Posterior cingulate gyrus (tissue), 11 donors: ENCODE results near the gene CDH6.
"Not testable (repeated sequence)": the region's sequence is repeated elsewhere in the genome, so short reads cannot be mapped to it uniquely, and the experiment has no call there.

Experiments
- DNase-seq, 10 donors: peaks; one replicate each; pipeline versions ENCODE4 v3.0.0 to v3.0.0-alpha.2; 2020 to 2021; ENCODE audit warnings: mixed read lengths in 3 of 10
- intact Hi-C: fragments of 100-400 bp; cut with DNase I; formaldehyde crosslinking; loops from one replicate; pipeline ENCODE4 v1.15.1; 2023

The CDH6 gene

GRCh38 chr5:31301833-31302232 lies 108.3 kb downstream of the CDH6 start:
- no peak for DNase-seq
- intact Hi-C loops, result no loop called here

DNA sequence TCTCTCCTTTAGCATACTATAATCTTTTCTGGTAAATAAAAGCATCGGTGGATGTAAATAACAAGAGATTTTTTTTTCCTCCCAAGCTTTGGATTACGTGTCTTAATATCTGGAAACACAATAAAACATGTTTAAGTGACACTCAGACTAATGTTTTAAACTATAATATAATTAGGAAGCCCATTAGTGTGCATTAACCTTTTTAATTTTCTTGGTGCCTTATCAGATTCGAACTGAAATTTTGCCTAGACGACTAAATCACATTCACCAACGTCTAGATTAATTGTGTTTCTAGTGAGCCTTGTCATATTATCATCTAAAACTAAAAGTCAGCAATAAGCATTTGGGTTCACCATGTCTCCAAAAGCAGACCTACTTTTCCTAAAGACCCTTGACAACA lies 110.2 kb downstream of the CDH6 start:
- intact Hi-C loops, result no loop called here
- no peak for DNase-seq

DNA sequence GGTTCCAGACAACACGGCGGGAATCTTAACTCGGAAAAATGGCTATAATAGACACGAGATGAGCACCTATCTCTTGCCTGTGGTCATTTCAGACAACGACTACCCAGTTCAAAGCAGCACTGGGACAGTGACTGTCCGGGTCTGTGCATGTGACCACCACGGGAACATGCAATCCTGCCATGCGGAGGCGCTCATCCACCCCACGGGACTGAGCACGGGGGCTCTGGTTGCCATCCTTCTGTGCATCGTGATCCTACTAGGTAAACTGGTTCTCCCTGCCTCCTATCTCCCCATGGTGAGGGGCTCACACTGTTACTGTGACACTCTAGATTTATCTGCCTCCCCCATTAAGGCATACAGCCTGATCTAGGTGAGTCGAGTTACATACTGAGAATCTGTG lies 124.2 kb downstream of the CDH6 start:
- intact Hi-C loops, result no loop called here
- DNase-seq, result peak in 1 of 10 donors; percentile 39

DNA sequence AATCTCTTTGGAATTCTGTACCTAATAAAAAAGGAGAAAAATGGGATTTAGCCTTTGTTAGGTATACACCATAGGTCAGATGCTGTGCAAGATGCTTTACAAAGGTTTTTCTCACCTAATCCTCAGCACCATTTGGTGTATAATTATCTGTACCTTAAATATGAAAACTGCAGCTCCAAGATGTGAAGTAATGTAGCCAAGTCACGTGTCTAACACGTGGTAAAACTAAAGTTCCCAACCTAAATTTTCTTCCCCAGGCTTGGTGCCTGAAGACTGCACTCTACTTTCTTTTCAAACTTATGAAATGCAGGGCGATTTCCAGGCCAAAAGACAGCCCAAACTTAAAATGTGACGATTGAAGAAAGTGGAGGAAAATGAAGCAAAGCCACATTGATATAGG lies 125.8 kb downstream of the CDH6 start:
- intact Hi-C loops, result no loop called here
- DNase-seq, result no peak

DNA sequence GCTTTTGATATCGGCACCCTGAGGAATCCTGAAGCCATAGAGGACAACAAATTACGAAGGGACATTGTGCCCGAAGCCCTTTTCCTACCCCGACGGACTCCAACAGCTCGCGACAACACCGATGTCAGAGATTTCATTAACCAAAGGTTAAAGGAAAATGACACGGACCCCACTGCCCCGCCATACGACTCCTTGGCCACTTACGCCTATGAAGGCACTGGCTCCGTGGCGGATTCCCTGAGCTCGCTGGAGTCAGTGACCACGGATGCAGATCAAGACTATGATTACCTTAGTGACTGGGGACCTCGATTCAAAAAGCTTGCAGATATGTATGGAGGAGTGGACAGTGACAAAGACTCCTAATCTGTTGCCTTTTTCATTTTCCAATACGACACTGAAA lies 129.5 kb downstream of the CDH6 start:
- peak in 1 of 10 donors; percentile 47 for DNase-seq
- intact Hi-C loops, result no loop called here

- no peak for DNase-seq
- intact Hi-C loops, result no loop called here
Observed at GRCh38 chr5:31324842-31325241, 131.4 kb downstream of the CDH6 start.

- intact Hi-C loops, result no loop called here
- DNase-seq, result no peak
Observed at GRCh38 chr5:31328040-31328733, 134.7 kb downstream of the CDH6 start.

- DNase-seq, result no peak
- intact Hi-C loops, result no loop called here
Observed at GRCh38 chr5:31329715-31330114, 136.2 kb downstream of the CDH6 start.

DNA sequence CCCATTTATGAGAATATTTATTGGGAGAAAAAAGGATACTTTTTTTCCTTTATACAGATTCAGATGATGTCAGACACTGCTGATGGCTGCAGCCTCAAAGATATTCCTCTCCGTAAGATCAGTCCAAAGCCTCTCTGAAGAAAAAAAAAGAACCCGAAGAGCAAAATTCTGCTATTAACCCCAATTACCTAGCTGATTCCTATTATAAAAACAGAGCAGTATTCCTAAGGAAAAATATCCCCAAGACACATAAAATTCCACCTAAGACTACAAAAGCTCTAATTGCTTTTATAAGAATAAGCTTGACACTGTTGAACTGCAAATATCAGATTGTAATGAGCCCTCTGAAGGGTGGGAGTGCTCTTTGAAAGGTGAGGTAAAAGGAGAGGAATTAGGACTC lies 138.7 kb downstream of the CDH6 start:
- intact Hi-C loops, result no loop called here
- DNase-seq, result no peak

- DNase-seq, result no peak
- intact Hi-C loops, result no loop called here
Observed at GRCh38 chr5:31333475-31333874, 140.0 kb downstream of the CDH6 start.

- no peak for DNase-seq
- intact Hi-C loops, result no loop called here
Observed at GRCh38 chr5:31334061-31334860, 140.8 kb downstream of the CDH6 start.

DNA sequence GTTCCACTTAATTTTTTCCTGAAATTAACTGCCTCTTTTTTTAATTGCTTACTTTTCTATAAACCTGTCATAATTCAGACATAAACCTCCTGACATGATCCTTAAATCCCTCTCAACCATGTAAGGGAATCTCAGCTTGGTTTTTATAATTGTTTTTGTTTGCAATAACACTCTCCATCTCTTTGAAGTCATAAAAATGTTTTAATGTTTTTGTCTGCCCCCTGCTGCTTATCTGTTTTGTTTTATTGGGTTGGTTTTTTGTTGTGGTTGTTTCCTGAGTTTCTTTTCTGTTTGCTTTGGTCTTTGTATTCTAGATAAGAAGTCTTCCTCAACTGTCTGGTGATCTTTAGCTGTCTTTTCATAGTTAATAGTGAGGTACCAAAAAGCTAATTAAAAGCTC lies 142.0 kb downstream of the CDH6 start:
- DNase-seq, result no peak
- intact Hi-C loops, result no loop called here

DNA sequence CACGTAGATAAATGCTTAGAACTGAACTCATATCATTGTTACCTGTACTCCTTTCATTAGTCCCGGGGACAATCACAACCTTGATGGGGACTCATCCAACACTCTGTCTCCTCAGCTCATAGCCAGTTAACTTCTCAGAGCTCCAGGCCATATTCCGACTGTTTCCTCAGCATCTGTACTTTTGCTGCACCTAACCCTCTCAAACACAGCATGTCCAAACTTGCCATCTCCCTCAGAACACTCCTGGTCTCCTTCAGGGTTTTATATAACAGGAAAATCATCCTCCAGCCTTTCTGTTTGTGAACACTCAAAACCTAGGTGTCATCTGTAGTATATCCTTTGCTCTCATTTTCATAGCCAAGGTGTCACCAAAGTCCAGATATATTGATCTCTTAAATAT lies 150.5 kb downstream of the CDH6 start:
- no peak for DNase-seq
- intact Hi-C loops, result no loop called here

GRCh38 chr5:31346896-31347551 lies 153.5 kb downstream of the CDH6 start:
- no peak for DNase-seq
- intact Hi-C loops, result no loop called here

- no peak for DNase-seq
- intact Hi-C loops, result no loop called here
Observed at GRCh38 chr5:31347552-31347905, 154.0 kb downstream of the CDH6 start.

GRCh38 chr5:31350395-31350794 lies 156.9 kb downstream of the CDH6 start:
- DNase-seq, result no peak
- intact Hi-C loops, result no loop called here

DNA sequence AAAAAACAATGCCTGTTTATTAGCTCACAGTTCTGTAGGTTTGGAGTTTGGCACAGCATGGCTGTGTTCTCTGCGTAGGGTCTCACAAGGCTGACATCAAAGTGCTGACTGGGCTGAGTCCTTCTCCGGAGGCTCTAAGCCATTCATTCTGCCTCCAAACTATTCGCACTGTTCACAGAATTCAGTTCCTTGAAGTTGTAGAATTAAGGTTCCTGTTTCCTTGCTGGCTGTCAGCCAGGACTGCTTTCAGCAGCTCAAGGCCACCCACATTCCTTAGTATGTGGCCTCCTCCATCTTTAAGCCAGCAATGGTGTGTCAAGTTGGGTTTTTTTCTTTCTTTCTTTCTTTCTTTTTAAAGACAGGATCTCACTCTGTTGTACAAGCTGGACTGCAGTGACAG lies 161.9 kb downstream of the CDH6 start:
- intact Hi-C loops, result no loop called here
- no peak for DNase-seq

DNA sequence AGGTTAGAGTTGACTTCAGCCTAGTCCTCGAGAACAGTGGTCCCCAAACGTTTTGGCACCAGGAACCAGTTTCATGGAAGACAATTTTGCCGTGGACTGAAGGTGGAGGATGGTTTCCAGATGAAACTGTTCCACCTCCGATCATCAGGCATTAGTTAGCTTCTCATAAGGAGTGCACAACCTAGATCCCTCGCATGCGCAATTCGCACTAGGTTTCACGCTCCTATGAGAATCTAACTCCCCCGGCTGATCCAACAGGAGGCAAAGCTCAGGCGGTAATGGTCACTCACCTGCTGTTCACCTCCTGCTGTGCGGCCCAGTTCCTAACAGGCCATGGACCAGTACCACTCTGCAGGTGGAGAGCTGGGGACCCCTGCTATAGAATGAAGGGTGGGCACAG lies 163.6 kb downstream of the CDH6 start:
- DNase-seq, result no peak
- intact Hi-C loops, result no loop called here

- no peak for DNase-seq
- intact Hi-C loops, result no loop called here
Observed at GRCh38 chr5:31359839-31360238, 166.4 kb downstream of the CDH6 start.

GRCh38 chr5:31361234-31361633 lies 167.7 kb downstream of the CDH6 start:
- intact Hi-C loops, result no loop called here

GRCh38 chr5:31361704-31362528 lies 168.4 kb downstream of the CDH6 start:
- intact Hi-C loops, DNase-seq: not testable (repeated sequence)

More at GRCh38 chr5:31361234-31361633, 167.7 kb downstream of the CDH6 start:
- no peak for DNase-seq
